NCI-H1694 (cell line): ENCODE data around the gene RAB7A.
A peak's percentile ranks its signal among the peaks of the same experiment; 100 is the strongest.

Experiments used
- DNase-seq: peaks from one replicate; lab custom pipeline; 2025; lab: John Stamatoyannopoulos, UW

Gene RAB7A

GRCh38 chr3:128788268-128788869 lies 62.4 kb downstream of the RAB7A start:
- DNase-seq = no peak

GRCh38 chr3:128794067-128794768 lies 68.2 kb downstream of the RAB7A start:
- no peak for DNase-seq

GRCh38 chr3:128794770-128795649 lies 69.0 kb downstream of the RAB7A start:
- peak; percentile 67 for DNase-seq

GRCh38 chr3:128799653-128800052 lies 73.7 kb downstream of the RAB7A start:
- DNase-seq = no peak

GRCh38 chr3:128800241-128801187 lies 74.5 kb downstream of the RAB7A start:
- DNase-seq = no peak

GRCh38 chr3:128801779-128802380 lies 75.9 kb downstream of the RAB7A start:
- DNase-seq = no peak

- DNase-seq = no peak
Observed at GRCh38 chr3:128803307-128803706, 77.3 kb downstream of the RAB7A start.

GRCh38 chr3:128804017-128804810 lies 78.2 kb downstream of the RAB7A start:
- DNase-seq = no peak

GRCh38 chr3:128804811-128805155 lies 78.8 kb downstream of the RAB7A start:
- no peak for DNase-seq

- no peak for DNase-seq
Observed at GRCh38 chr3:128805772-128806171, 79.8 kb downstream of the RAB7A start.

GRCh38 chr3:128806588-128806987 lies 80.6 kb downstream of the RAB7A start:
- no peak for DNase-seq

GRCh38 chr3:128807186-128807830 lies 81.3 kb downstream of the RAB7A start:
- no peak for DNase-seq

GRCh38 chr3:128808672-128809071 lies 82.7 kb downstream of the RAB7A start:
- no peak for DNase-seq

GRCh38 chr3:128813097-128813496 lies 87.1 kb downstream of the RAB7A start:
- no peak for DNase-seq

- no peak for DNase-seq
Observed at GRCh38 chr3:128814060-128814459, 88.1 kb downstream of the RAB7A start.

GRCh38 chr3:128814519-128815317 lies 88.7 kb downstream of the RAB7A start:
- DNase-seq = no peak

- DNase-seq = no peak
Observed at GRCh38 chr3:128815318-128816064, 89.5 kb downstream of the RAB7A start.

GRCh38 chr3:128818186-128818787 lies 92.3 kb downstream of the RAB7A start:
- no peak for DNase-seq
